HCT116 (cell line): ENCODE data around the gene KCNC1. TPM values are rescaled to one million over a fixed set of nuclear protein-coding genes. Genes with fewer than 3 reads are reported as not detected.

Source experiments
- ATAC-seq: fragments of 200-7000 bp; cut with Tn5 transposase; 2 replicates; pipeline ENCODE4 v1.9.1; 2020; ENCODE audit warnings: mild to moderate bottlenecking, moderate library complexity
- BruUV-seq: library from RNA; stranded (reverse); fragments of 400-500 nt; replicated peaks from 2 replicates; lab custom pipeline; 2021; lab: Mats Ljungman, UMichigan
- CTCF ChIA-PET: fragments of 300-600 bp; sonication (Branson Sonifier 250); formaldehyde crosslinking; loops from one replicate; lab custom pipeline; 2021; ENCODE audit warnings: antibody characterized with exemption; lab: Charles Lee
- POLR2A ChIA-PET: fragments of 300-600, 350-600 bp; sonication (Branson Sonifier 250); formaldehyde crosslinking; loops from one replicate; lab custom pipeline; 2021; ENCODE audit warnings: antibody characterized with exemption; lab: Charles Lee
- RAD21 ChIA-PET, 2 experiments: fragments of 300-600 bp; sonication (Branson Sonifier 250); formaldehyde crosslinking; loops; one replicate each; lab custom pipeline; 2023; ENCODE audit warnings: low total read pairs in 2 of 2; ENCODE audit not compliant: uncharacterized antibody in 2 of 2, unreplicated experiment in 2 of 2, low non-redundant PET in 1 of 2; lab: Charles Lee
- DNase-seq: peaks from one replicate; pipeline ENCODE4 v3.0.0-alpha.2; 2010; ENCODE audit warnings: low read depth, low spot score
- H2AFZ ChIP-seq: fragments of 200-600 bp; shearing (Covaris generic), sonication (generic); 2 replicates; pipeline ENCODE4 v1.6.1; 2017; ENCODE audit warnings: low read depth, mixed run types, mixed read lengths, antibody characterized with exemption, low read length; ENCODE audit not compliant: poor library complexity, severe bottlenecking
- H3K27ac ChIP-seq: 2 replicates; pipeline ENCODE4 v1.5.1; 2012; ENCODE audit warnings: low read depth, low read length
- H3K27me3 ChIP-seq: fragments of 200-600 bp; sonication (generic); 2 replicates; pipeline ENCODE4 v1.6.1; 2016; ENCODE audit warnings: mixed run types, low read length, mixed read lengths; ENCODE audit not compliant: insufficient read depth
- H3K36me3 ChIP-seq, 2 experiments: fragments of 200-500 bp in 1 of 2; fragments of 200-600 bp in 1 of 2; sonication (Bioruptor generic) in 1 of 2; sonication (generic) in 1 of 2; 2 replicates each; pipeline versions ENCODE4 v1.5.1 to v1.6.1; 2014 to 2016; ENCODE audit warnings: low read length in 2 of 2, inconsistent platforms in 1 of 2, mixed read lengths in 1 of 2, mixed run types in 1 of 2; ENCODE audit not compliant: insufficient read depth in 2 of 2, control insufficient read depth in 1 of 2
- H3K4me1 ChIP-seq, 2 experiments: fragments of 200-600 bp in 1 of 2; sonication (generic) in 1 of 2; 2 replicates each; pipeline versions ENCODE4 v1.5.1 to v1.6.1; 2012 to 2017; ENCODE audit warnings: low read length in 2 of 2, inconsistent platforms in 1 of 2, mild to moderate bottlenecking in 1 of 2, mixed read lengths in 1 of 2, mixed run types in 1 of 2, moderate library complexity in 1 of 2; ENCODE audit not compliant: insufficient read depth in 2 of 2, control insufficient read depth in 1 of 2
- H3K4me2 ChIP-seq: fragments of 200-600 bp; sonication (generic); 2 replicates; pipeline ENCODE4 v1.6.1; 2017; ENCODE audit warnings: mixed run types, low read length, mixed read lengths
- H3K4me3 ChIP-seq, 2 experiments: fragments of 200-600 bp in 1 of 2; sonication (generic) in 1 of 2; replicated peaks in 1 of 2; 2 replicates each; pipeline ENCODE4 v1.5.1; 2011 to 2016; ENCODE audit warnings: low read length in 2 of 2, control low read depth in 1 of 2, low read depth in 1 of 2, mild to moderate bottlenecking in 1 of 2, mixed read lengths in 1 of 2, mixed run types in 1 of 2
- H3K79me2 ChIP-seq: fragments of 200-600 bp; sonication (generic); 2 replicates; pipeline ENCODE4 v1.6.1; 2017; ENCODE audit warnings: mild to moderate bottlenecking, mixed run types, low read length, moderate library complexity, mixed read lengths; ENCODE audit not compliant: insufficient read depth
- H3K9ac ChIP-seq: fragments of 200-600 bp; sonication (generic); 2 replicates; pipeline ENCODE4 v1.6.1; 2016; ENCODE audit warnings: low read length, mixed read lengths
- H3K9me2 ChIP-seq: fragments of 200-600 bp; sonication (generic), shearing (Covaris generic); 2 replicates; pipeline ENCODE4 v1.6.1; 2017; ENCODE audit warnings: mixed run types, mild to moderate bottlenecking, moderate library complexity; ENCODE audit not compliant: insufficient read depth
- H3K9me3 ChIP-seq, 2 experiments: fragments of 200-500 bp in 1 of 2; fragments of 200-600 bp in 1 of 2; sonication (Bioruptor generic) in 1 of 2; sonication (generic) in 1 of 2; 2 replicates each; pipeline ENCODE4 v1.6.1; 2014 to 2017; ENCODE audit warnings: low read length in 2 of 2, mixed read lengths in 2 of 2, inconsistent platforms in 1 of 2, low read depth in 1 of 2, mild to moderate bottlenecking in 1 of 2, mixed run types in 1 of 2, moderate library complexity in 1 of 2; ENCODE audit not compliant: control insufficient read depth in 1 of 2, insufficient read depth in 1 of 2
- H4K20me1 ChIP-seq: fragments of 200-600 bp; sonication (generic), shearing (Covaris generic); 2 replicates; pipeline ENCODE4 v1.6.1; 2017; ENCODE audit warnings: mixed run types, mild to moderate bottlenecking, moderate library complexity; ENCODE audit not compliant: insufficient read depth
- CBX3 ChIP-seq: IDR thresholded peaks from 2 replicates; pipeline ENCODE4 v1.6.1; 2012; ENCODE audit warnings: low read depth
- CEBPB ChIP-seq: IDR thresholded peaks from 2 replicates; pipeline ENCODE4 v1.6.1; 2012; ENCODE audit warnings: low read depth
- CTCF ChIP-seq, 3 experiments: fragments of 200-600 bp in 1 of 3; sonication (generic) in 1 of 3; IDR thresholded peaks in 2 of 3; conservative IDR thresholded peaks in 1 of 3; 2 replicates each; pipeline ENCODE4 v1.5.1; 2012 to 2017; ENCODE audit warnings: low read depth in 2 of 3, low read length in 2 of 3, antibody characterized with exemption in 1 of 3, borderline replicate concordance in 1 of 3, control low read depth in 1 of 3, mild to moderate bottlenecking in 1 of 3, mixed read lengths in 1 of 3, mixed run types in 1 of 3, moderate library complexity in 1 of 3; ENCODE audit not compliant: insufficient read depth in 1 of 3
- EGR1 ChIP-seq: IDR thresholded peaks from 2 replicates; pipeline ENCODE4 v1.6.1; 2012; ENCODE audit warnings: low read depth
- EZH2 ChIP-seq: fragments of 200-600 bp; sonication (generic); IDR thresholded peaks from 2 replicates; pipeline ENCODE4 v1.6.1; 2017; ENCODE audit warnings: antibody characterized with exemption, mixed run types
- EZH2phosphoT487 ChIP-seq: fragments of 200-600 bp; IDR thresholded peaks from 2 replicates; pipeline ENCODE4 v1.6.1; 2018; ENCODE audit warnings: antibody characterized with exemption, borderline replicate concordance
- FOSL1 ChIP-seq: IDR thresholded peaks from 2 replicates; pipeline ENCODE4 v1.6.1; 2012; ENCODE audit warnings: low read depth
- JUND ChIP-seq: IDR thresholded peaks from 2 replicates; pipeline ENCODE4 v1.6.1; 2012
- RAD21 ChIP-seq: IDR thresholded peaks from 2 replicates; pipeline ENCODE4 v1.6.1; 2012; ENCODE audit warnings: low read depth, mild to moderate bottlenecking
- SP1 ChIP-seq: IDR thresholded peaks from 2 replicates; pipeline ENCODE4 v1.6.1; 2012; ENCODE audit warnings: low read depth
- TCF7L2 ChIP-seq: IDR thresholded peaks from 2 replicates; pipeline ENCODE4 v1.7.0; 2011; ENCODE audit warnings: borderline replicate concordance, inconsistent platforms; ENCODE audit not compliant: insufficient read depth, insufficient read length; ENCODE audit errors: extremely low read depth
- YY1 ChIP-seq: IDR thresholded peaks from 2 replicates; pipeline ENCODE4 v1.6.1; 2011; ENCODE audit warnings: low read length, low read depth, moderate library complexity, mild to moderate bottlenecking; ENCODE audit not compliant: insufficient replicate concordance; ENCODE audit errors: extremely low read depth
- ZFX ChIP-seq: fragments of 450-650 bp; IDR thresholded peaks from 2 replicates; pipeline ENCODE4 v1.6.1; 2017
- ZNF274 ChIP-seq: fragments of 200-500 bp; sonication (Bioruptor generic); IDR thresholded peaks from 2 replicates; pipeline ENCODE4 v1.6.1; 2014; ENCODE audit warnings: mild to moderate bottlenecking, low read depth, low read length, inconsistent platforms
- intact Hi-C: fragments of 100-400 bp; cut with micrococcal nuclease; formaldehyde crosslinking; loops from 2 replicates; pipeline ENCODE4 v1.10.0; 2022
- total RNA-seq: library from RNA; stranded (reverse); gene quantifications from one replicate; pipeline ENCODE4 v1.2.1, GENCODE V29; 2021; ENCODE audit not compliant: unreplicated experiment
- TF ChIP-seq, protein P1 (sequence below): IDR thresholded peaks from 2 replicates; pipeline ENCODE4 v1.6.1; 2012
- TF ChIP-seq, protein P2 (sequence below): IDR thresholded peaks from 2 replicates; pipeline ENCODE4 v1.6.1; 2011; ENCODE audit warnings: mild to moderate bottlenecking, low read length, moderate library complexity; ENCODE audit not compliant: insufficient replicate concordance; ENCODE audit errors: extremely low read depth
- TF ChIP-seq, protein P3 (sequence below): IDR thresholded peaks from 2 replicates; pipeline ENCODE4 v1.6.1; 2012

Gene KCNC1
- total RNA-seq, 1 experiment from 2014 or later: 0.12 TPM

DNA sequence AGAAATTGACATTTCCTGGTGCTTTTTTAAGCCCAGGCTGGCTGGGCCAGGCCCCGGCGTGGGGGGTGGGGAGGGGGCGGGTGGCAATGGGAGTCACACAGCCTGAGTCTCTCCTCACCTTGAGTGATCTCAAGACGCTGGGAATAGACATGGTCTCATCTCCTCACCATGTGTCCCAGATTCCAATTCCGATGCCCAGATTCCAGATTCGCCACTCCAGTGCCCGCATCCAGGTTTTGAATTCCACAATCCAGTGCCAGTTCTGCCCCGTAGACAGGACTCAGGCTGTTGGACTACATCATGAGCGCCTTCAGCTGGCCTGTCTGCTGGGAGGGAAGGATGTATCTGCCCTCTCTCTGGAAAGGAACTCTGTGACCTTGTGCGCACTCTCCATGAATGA is 19.1 kb downstream of the KCNC1 start:
- TF ChIP-seq TCF7L2 (no peak), EGR1 (no peak), ZNF274 (no peak), ZFX (no peak), CTCF (IDR thresholded peaks at IDR 0.05 in 2 of 3, conservative IDR thresholded peaks at IDR 0.05 in 1 of 3; ENCODE audit: borderline replicate concordance in 1 of 3, insufficient read depth in 1 of 3, low read depth in 2 of 3, low read length in 2 of 3) (no peak), CBX3 (no peak), EZH2 (no peak), RAD21 (no peak), JUND (no peak), FOSL1 (no peak), SP1 (no peak), EZH2phosphoT487 (no peak), YY1 (no peak), CEBPB (no peak)
- TF ChIP-seq, protein P1, sequence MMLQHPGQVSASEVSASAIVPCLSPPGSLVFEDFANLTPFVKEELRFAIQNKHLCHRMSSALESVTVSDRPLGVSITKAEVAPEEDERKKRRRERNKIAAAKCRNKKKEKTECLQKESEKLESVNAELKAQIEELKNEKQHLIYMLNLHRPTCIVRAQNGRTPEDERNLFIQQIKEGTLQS: no peak
- TF ChIP-seq, protein P2, sequence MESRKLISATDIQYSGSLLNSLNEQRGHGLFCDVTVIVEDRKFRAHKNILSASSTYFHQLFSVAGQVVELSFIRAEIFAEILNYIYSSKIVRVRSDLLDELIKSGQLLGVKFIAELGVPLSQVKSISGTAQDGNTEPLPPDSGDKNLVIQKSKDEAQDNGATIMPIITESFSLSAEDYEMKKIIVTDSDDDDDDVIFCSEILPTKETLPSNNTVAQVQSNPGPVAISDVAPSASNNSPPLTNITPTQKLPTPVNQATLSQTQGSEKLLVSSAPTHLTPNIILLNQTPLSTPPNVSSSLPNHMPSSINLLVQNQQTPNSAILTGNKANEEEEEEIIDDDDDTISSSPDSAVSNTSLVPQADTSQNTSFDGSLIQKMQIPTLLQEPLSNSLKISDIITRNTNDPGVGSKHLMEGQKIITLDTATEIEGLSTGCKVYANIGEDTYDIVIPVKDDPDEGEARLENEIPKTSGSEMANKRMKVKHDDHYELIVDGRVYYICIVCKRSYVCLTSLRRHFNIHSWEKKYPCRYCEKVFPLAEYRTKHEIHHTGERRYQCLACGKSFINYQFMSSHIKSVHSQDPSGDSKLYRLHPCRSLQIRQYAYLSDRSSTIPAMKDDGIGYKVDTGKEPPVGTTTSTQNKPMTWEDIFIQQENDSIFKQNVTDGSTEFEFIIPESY: no peak
- TF ChIP-seq, protein P3, sequence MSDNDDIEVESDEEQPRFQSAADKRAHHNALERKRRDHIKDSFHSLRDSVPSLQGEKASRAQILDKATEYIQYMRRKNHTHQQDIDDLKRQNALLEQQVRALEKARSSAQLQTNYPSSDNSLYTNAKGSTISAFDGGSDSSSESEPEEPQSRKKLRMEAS: no peak
- Histone ChIP-seq H3K9me2 (no peaks in the 10 kb centered on the region), H3K36me3 (no peaks in the 10 kb centered on the region), H2AFZ (no peak overlapping the region), H3K4me2 (no peak overlapping the region), H4K20me1 (no peaks in the 10 kb centered on the region), H3K9me3 (no peaks in the 10 kb centered on the region), H3K27ac (no peak overlapping the region), H3K79me2 (no peaks in the 10 kb centered on the region), H3K4me1 (no peaks in the 10 kb centered on the region), H3K4me3 (no peak overlapping the region), H3K9ac (no peak overlapping the region), H3K27me3 (peaks cover 20% of the 10 kb centered on the region; the same call in 1 of the 2 replicates)
- RAD21 ChIA-PET: no interaction called here
- CTCF ChIA-PET: no interaction called here
- BruUV-seq: no TSS peak
- POLR2A ChIA-PET: no interaction called here
- DNase-seq: no peak
- intact Hi-C loops: no loop called here
- ATAC-seq: no peak
